ENCODE results near the gene PIPOX.

Gene PIPOX

DNA sequence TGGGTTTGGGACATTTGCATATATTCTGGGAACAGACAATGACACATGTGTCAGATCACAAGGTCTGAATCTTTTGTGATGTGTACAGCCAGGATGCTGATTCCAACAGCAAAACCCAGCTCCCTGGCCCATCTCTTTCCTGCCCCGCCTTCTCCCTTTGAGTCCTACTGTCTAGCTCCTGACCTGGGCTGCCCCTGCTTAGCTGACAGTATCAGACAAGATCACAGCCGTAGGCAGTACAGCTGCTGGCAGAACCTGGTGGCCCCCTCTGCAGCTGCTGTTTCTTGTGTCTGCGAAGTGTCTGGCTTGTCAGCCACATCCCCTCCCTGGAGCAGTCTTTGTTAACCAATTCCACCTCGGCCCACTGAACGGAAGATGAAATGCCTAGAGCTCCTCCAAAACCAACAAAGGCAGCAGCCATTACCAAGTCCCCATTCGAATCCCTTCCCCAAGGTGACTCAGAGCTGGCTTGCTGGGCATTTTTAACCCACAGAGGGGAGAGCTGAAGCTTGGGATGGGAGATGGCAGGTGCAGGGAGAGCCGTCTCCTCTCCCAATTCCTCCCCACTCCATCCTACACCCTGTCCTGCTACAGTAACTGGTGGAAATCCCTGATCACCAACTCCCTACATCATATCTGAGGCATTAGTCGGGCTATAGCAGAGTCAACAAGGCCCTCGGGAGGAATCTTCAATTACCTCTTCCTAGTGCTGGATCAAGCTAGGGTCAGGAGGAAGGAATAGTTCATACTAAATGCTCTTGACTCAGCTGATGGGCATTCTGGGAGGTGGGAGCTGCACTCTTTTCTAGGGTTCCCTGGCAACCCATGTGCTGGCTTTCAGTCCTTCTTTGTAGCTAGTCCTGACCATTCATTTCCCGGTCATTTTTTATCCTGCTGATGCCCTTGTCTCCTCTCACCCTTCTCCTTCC, 5.8 kb downstream of the PIPOX start:
- no peak for DNase-seq

DNA sequence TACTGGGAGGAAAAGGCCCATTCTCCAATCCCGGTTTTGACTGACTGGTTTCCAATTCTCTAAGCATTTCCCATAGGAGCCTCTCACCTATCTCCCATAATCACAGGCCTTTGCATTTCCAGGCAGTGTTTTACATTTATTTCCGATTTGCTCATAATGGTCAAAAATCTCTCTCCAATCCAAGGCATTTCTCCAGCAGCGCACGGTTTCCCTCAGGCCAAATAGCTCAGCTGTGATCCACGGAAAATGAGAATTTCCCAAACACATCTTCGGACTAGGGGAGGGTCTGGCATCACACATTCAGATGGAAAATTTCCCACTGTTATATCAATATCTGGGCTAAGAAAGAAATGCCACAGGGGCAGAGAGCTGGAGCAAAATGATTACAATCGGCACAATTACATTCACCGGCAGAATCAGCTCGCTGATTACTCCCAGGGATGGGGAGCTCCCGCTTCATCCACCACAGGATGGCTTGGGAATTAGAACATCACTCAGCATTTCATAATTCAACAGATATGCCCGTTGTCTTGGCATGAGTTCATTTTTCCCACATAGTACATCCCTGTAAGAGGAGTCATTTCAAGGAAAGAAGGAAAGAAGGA, 6.7 kb downstream of the PIPOX start:
- no peak for DNase-seq

DNA sequence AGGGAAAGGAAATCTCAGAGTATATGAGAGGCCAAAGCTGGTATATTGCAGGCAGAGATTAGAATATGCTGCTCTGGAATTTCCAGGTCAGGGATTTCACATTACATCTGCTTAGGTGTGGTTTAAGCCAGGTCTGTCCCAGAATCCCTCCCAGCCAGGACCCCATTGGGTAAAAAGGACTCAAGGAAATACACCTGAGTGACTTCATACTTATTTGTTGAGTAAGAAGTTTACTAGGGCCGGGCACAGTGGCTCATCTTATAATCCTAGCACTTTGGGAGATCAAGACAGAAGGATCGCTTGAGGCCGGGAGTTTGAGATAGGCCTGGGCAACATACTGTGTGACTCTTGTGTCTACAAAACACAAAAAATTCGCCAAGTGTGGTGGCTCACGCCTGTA, 7.2 kb downstream of the PIPOX start:
- DNase-seq: no peak

DNA sequence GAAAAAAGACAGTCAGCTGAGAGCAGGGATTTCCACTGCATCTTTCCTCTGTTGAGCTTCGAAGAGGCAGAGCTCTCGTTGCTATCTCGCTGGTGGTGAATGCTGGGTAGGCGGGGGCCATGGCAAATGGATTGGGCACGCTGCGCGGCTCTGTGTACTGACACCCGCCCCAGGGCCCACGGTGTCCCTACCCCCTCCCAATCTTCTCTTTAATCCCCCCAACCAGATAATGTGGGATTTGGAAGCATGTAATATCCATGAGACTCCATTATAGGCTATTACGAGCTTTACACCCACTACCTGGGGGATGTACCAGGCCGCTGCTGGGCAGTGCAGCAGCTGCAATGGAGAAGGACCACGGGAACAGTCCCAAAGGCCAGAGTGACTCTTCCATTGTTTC, 8.3 kb downstream of the PIPOX start:
- no peak for DNase-seq

DNA sequence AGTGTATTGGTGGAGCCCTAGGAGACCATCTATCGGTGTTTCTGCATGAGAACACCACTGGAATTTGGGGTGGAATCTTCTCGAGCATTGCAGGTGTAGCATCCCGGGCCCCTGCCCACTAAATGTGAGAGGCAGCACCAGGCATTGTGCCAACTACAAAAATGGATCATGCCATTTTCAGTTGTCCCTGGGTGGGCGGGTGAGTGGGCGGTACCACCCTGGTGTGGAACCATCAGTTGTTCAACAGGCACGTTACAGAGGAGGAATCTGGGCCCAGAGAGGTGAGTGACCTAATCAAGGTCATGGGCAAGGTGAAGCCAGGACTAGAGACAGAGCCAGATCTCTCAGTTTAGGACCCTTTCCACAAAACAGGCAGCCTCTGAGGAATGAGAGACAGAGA, 8.8 kb downstream of the PIPOX start:
- no peak for DNase-seq

DNA sequence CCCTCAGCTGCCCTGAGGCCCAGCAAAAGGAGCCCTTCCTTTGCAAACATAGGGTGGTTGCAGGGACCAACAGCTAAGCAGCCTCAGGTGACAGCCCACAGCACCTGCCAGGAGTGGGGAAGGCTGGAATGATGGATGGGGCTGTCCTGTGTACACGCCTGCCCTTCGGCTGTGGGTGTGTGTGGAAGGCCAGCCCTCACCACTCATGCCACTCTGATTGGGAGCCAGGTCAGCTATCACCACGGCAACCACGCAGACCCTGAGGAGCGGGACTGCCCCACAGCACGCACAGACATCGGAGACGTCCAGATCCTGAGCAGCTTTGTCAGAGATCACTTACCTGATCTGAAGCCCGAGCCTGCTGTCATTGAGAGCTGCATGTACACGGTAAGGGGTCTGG, 11.9 kb downstream of the PIPOX start:
- DNase-seq: no peak

DNA sequence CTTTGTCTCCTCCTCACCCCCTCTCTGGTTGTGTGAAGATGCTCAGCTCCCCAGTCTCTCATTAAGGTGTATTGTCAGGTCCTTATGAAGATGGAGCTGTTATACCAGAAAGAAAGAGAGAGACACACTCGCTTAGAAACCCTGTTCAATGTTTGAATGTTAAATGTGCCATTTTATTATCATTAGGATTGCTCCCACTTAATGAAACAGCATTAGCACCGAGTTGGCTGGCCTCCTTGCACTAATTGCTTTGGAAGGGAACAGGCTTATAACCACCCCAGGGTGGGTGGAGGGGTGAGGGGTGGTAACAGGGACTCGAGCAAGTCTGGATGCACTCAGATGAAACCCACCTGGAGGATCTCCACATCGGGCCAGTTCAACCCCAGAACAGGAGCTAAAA, 14.4 kb downstream of the PIPOX start:
- DNase-seq: no peak

DNA sequence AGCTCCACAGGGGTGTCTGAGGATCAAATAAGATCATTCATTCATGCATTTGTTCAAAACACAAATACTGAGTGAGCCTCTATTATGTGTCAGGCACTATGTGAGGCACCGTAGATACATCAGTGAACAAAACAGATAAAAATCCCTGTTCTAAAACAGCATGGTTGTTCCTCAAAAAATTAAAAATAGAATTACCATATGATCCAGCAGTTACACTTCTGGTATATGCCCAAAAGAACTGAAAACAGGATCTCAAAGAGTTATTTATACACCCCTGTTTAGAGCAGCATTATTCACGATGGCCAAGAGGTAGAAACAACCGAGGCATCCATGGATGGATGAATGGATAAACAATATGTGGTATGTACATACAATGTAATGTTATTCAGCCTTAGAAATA, 15.4 kb downstream of the PIPOX start:
- DNase-seq: no peak

DNA sequence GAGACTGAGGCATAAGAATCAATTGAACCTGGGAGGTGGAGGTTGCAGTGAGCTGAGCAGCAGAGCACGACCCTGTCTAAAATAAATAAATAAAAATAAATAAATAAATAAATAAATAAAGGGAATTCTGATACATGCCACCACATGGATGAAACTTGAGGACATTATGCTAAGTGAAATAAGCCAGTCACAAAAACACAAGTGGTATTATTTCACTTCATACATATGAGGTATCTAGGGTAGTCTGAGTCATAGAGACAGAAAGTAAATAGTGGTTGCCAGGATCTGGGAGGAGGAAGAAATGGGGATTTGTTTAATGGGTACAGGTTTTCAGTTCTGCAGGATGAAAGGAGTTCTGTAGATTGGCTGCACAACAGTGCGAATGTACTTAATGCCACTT, 16.3 kb downstream of the PIPOX start:
- DNase-seq: no peak

DNA sequence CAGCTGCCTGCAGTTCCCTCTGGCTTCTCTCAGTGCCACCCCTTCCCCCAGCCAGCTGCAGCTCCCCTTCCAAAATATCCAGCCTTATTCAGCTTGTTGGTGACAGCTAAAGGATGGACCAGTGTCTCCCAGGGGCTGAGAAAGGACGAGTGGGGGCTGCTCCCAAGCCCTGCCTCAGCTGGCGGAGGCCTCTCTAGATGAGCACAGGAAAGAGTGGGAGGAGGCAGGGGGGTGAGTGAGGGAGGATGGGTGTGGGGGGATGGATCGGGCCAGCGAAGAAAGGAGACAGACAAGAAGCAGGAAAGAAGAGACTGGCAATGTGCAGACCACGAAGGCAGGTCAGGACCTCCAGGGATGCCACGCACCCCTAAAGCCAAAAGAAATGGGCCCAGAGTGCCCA, 17.5 kb downstream of the PIPOX start:
- DNase-seq: no peak

DNA sequence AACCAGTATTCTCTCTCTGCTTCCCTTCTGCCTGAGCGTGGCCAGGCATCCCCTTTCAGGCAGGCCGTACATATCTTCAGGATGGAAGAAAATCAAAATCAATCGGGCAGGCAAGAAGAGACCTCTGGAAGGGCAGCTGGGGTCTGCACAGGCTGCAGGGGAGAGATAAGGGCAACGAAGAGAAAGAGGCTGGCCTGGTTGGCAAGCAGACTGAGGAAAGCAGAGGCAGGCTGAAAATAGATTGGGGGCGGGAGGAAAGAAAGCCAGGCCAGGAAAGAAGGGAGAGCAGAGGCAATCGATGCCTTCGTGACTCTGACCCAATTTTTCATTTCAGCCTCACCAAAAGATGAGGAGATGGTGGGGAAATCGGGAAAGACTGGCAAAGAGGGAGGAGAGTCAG, 18.1 kb downstream of the PIPOX start:
- no peak for DNase-seq

DNA sequence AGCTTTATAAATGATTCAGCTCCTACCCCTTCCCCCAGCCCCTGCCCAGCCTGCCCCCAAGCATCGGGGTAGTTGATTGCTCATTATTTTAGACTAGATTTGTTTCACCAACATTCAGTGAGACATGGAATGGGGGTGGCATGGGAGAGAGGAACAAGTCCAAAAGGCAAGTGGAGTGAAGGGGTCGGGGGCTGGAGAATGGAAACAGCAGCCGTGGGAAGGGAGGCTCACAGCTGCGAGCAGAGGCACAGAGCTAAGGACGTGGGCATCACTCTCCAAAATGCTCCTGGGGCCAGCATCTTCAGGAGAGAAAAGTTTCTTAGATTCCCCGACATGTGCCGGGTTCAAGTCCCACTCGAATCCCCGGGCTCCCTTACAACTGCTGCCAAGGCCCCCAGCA, 19.3 kb downstream of the PIPOX start:
- no peak for DNase-seq

DNA sequence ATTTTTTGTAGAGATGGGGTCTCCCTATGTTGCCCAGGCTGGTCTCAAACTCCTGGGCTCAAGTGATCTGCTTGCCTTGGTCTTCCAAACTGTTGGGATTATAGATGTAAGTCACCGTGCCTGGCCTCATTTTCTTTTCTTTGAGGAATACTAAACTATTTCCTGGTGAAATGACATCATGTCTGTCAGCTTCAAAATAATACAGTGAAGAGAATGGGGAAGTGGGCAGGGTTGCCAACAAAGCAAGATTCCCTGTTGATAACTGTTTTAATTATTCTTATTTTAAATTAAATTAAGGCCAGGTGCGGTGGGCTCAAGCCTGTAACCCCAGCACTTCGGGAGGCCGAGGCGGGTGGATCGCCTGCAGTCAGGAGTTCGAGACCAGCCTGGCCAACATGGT, 21.1 kb downstream of the PIPOX start:
- DNase-seq: no peak

DNA sequence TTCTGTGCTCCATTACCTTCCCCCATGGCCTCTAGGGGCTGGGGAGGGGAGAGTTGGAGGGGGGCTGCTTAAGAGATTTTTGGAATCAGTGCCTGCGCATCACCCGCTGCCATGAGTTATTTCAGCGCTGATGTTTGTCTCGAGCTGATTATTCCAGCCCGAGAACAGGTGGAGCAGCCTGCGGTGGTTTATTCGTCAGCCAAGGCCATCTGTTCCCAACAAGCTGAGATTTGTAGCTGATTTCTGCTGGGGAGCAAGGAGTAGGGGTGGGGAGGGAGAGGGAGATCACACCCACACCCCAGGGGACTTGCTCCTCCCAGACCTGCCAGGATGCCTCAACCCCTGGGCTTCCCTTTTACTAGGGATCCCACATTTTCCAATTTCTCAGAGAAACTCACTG, 23.1 kb downstream of the PIPOX start:
- DNase-seq: no peak

DNA sequence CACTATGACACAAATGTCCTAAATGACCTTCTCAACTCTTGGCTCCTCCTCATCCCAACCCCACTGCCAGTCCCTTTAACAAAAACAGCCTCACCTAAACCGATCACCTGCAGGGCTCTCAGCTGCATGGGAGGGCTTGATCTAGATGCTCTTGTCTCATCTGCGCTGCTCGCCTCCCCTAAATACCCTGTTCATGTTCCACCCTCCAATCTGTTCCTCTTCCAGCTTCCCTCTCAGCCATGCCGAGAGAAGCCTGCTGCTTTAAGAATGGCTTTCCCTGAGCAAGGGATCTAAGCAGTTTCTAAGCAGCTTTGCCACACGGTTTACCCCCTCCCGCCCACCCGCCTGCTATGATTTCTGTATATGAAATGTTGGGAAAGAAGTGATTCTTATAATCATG, 23.7 kb downstream of the PIPOX start:
- DNase-seq: no peak

DNA sequence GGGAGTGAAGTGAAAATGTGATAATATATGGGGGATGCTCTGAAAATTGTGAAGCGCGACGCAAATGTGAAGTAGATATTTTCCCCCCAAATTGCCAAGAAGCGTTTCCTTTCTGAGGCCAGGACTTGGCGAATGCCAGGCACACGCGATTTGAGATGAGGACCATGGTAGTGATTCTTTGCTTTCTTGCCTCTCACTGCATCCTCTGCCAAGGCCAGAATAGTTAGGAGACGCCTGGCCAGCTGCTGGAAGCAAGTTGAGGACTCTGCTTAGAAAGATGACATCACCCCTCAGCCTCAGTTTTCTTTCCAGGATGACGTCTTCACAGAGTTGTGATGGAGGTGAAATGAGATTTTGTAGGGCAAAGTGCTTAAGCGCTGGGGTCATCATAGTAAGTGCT, 25.9 kb downstream of the PIPOX start:
- no peak for DNase-seq

DNA sequence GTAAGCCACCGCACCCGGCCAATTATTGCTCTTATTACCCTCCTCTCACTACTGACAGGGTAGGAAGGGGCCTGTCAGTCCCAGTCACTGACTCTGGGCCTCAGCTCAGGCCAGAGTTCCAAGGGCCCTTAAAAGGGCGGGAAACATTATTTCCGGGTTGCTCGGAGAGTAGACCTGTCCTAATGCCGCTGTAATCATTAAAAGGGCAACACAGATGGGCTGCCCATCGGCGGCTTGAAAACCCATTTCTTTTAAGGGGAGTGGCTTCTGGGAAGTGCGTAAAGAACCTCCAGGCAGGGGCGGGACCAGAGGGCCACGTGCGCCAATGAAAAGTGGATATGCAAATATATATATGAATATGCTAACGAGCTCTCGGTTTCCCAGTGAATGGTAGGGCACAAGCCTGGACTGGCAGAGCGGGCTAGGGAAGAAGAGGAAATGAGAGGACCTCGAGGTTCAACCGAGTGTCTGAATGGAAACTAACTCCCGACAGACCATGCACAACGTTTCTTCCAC, 26.6 kb downstream of the PIPOX start:
- no peak for DNase-seq

DNA sequence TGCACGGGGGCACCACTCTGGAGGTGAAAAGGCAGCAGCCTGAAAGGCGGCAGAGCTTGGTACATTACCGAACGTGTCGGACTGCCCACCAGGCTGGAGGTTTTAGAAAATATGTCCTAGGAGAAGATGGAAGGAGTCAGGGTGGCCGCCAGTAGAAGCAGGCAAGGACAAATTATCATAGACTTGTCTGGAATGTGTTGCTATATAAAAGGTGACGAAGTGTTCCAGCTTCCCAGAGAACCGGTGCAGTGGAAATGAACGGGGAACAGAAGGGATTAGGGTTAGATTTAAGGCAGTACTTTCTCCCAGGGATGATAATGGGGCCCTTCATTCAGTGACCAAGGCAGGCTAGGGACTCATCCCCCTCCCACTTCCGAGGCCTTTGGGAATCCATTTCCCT, 27.4 kb downstream of the PIPOX start:
- no peak for DNase-seq

DNA sequence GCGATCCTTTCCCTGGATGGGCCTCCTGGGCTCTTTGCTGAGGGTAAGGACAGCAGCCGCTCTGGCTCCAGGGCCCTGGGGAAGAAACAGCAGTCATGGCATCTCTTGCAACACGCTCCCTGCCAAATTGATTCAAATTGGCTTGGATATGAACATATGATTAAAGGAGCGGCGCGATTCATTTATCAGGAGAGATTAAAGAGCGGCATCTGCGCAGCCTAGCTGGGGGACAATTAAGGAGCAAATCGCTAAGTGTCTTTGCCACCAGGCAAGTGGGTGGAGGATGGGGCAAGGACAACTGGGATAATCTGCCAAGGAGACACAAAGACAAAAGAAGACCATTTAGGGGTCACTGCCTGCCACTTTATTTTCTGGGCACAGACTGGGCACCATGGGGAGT, 27.8 kb downstream of the PIPOX start:
- DNase-seq: no peak

DNA sequence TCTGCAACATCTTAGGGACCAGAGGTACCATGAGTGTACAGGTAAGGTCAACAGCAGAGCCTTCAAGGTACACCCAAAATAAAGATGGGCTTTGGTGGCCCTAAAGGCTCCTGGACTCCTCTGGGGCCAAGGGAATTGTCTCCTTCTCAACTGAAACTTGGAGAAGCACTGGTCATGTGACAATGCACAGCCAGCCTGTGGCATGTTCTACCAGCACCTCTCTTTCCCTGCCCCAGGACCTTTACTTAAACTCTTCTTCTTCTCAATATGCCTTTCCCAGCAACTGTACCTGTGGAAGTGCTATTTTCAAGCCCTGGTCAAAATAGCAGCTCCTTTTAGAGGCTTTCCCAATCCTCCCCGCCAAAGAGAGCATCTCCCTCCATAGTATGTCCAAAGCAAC, 28.4 kb downstream of the PIPOX start:
- DNase-seq: no peak

DNA sequence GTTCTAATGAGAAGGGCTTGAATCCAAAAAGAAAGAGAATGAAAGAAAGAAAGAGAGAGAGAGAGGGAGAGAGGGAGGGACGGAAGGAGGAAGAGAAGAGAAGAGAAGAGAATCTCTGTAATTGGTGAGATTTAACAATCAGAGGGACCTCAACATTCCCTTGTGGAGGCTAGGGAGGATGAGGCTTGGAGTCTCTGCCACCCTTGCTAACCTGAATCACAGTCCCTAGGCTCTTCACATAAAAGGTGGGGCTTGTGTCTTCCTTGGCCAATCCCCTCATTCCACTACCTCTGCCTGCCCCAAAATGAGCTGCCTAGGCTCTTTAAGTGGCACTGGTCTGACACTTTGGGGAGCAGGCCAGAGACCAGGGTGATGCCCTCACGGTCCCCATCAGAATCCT, 30.1 kb downstream of the PIPOX start:
- no peak for DNase-seq

DNA sequence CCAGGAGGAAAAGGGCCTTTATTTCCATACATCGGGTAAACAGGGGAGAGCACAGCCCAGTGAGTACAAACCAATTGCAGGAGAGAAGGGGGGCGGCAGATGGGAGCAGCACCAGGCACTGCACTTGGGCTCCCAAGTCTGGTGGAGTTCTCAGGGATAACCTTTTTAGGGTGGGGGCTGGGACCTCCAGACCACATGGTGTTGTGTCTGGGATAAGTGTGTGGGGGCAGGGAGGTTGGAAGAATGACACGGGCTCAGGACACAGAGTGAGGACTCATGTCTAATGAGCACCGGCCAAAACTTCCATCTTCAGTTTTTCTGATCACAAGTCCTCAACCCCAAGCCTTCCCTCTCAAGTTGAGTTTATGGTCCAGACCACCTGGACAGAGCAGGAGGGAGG, 30.6 kb downstream of the PIPOX start:
- DNase-seq: no peak

DNA sequence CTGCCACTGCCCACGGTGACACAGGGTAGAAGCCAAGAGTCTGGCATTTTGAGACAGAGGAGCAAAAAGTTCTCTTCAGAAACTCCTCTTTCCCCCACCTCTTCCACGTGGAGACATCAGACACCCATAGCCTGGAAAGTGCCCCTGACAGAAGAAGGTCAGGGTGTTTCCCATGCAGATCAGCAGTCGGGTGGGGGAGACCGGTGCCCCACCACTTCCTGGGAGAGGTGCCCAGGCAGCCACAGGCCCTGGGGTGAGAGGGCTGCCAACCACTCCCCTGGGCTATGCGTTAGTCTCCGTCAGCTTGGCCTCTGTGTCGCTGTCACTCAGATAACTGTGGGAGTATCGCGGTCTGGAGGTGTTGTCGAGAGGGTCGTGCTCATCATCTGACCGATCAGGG, 31.5 kb downstream of the PIPOX start:
- DNase-seq: no peak

DNA sequence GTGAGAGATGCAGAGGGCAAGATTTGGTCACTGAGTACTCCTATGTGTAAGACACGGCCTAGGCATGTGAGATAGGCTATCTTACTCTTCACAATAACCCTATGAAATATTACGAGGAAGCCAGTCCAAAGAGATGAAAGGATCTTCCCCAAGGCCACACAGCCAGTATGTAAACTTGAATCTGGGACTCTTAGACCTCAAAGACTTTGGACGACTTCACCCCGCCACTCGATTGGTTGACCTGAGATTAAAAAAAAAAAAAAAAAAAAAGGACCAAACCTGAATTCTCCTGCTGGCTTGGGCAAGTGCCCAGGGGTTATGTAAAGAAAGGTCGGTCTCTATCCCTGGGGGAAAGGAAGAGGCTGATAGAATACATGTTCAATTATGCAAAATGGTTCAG, 33.1 kb downstream of the PIPOX start:
- no peak for DNase-seq

DNA sequence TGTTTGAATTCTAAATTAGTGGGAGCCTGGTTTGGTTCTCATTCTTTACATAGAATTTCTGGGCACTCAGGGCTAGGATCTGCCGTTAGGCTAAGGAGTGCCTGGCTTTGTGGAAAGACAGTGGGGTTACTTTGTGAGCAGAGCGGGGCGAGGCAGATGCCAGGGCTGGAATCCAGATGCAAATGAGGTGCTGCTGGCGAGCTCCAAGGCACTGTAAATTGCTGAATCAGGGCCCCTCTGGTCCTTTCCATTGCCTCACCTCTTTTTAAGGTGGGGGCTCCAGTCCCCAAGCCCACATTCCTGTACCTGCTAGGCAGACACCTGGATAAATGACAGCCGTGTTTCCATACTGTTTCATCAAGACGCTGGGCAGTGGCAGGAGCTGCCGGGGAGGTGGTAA, 33.8 kb downstream of the PIPOX start:
- no peak for DNase-seq

Measured in activated CD4-positive, alpha-beta T cell treated with anti-CD3 and anti-CD28 coated beads, Interleukin-2, amount 50 U/mL, for 48 hours (primary cell).